TTC549 (cell line): Measurements from ENCODE around the gene TRIM71.
"Not testable (repeated sequence)": the region's sequence is repeated elsewhere in the genome, so short reads cannot be mapped to it uniquely, and the experiment has no call there.

Experiments
- FAIRE-seq: peaks from 2 replicates; lab custom pipeline; 2012; peaks lifted over from hg19 to GRCh38; lab: Jason Lieb, UNC

Gene TRIM71

DNA sequence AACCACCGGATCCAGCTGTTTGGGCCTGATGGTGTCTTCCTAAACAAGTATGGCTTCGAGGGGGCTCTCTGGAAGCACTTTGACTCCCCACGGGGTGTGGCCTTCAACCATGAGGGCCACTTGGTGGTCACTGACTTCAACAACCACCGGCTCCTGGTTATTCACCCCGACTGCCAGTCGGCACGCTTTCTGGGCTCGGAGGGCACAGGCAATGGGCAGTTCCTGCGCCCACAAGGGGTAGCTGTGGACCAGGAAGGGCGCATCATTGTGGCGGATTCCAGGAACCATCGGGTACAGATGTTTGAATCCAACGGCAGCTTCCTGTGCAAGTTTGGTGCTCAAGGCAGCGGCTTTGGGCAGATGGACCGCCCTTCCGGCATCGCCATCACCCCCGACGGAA is 73.6 kb downstream of the TRIM71 start:
- FAIRE-seq = no peak

DNA sequence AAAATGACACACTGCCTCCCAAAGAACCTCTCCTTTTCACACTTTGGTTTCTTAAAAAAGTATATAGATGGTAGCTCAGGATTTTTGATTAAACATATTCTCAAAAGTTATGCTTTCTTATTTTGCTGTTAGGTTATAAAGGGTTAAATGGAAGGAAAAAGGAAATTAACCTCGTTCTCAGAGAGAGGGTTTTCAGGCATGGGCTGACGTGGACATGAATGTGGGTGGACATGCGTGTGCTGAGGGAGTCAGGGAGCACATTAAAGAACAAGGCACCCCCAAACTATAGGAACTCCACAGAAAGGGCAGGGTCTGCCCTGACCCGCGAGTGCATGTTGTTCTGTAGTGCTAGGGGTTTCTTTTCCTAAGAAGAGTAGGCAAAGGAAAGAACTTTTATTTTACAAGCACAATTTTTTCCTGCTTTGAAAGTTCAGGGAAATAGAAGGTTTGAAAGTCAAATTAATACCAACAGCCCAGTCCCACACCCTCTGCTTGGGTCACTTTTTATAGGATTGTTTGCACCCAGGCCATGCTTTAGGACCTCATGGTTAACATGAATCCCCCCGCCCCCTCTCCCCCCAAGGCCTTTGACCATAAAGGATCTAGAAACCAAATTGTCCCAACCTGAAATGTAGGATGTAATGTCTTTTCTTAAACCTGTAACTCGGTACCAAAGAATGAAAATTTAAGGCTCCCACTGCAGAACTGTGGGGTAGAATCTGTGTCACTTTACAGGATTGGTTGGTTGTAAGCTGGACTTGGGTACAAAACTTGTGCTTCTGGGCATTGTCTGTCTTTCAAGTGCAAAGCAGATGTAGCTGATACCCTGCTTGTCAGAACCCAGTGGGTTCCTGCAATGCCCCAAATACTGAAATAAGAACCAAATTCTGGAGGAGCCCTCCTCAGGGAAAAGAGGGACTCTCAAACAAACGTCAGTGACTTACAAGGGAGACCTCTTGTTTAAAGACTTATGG is 75.1 kb downstream of the TRIM71 start:
- FAIRE-seq = no peak

DNA sequence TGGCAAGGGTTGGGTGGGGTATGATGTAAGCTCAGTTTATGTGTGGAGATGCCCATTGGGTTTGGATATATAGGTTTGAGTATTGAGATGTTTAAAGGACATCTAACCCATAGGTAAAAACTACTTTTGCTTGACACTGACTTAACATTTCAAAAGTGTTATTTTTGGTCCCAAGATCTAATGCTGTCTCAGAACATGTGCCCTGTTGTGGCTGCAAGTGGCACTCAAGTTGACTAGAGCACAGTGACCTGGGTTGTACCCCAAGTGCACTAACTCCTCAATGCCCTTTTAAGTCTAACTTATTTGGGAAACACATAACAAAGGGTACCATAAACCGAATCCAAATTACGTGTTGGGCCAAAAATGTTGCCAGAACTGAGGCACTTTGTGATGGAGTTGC is 77.2 kb downstream of the TRIM71 start:
- no peak for FAIRE-seq

DNA sequence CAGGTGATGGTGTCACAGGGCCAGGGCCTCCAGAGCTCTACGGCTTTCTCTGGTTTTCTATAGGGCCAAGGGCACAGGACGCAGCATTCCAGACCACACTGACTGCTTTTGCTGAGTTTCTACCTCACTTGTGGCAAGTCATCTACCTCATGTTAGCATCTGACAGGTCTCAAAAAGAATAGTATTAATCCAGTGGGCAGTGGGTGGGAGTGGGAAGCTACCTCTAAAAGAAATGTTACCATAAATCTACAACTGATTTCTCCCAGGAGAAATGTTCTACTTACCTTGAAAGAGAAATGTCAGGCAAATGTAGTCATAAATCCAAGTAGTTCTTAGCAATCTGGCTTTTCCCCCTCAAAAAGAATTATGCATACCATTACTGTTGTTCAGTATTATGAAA is 77.9 kb downstream of the TRIM71 start:
- FAIRE-seq = no peak

DNA sequence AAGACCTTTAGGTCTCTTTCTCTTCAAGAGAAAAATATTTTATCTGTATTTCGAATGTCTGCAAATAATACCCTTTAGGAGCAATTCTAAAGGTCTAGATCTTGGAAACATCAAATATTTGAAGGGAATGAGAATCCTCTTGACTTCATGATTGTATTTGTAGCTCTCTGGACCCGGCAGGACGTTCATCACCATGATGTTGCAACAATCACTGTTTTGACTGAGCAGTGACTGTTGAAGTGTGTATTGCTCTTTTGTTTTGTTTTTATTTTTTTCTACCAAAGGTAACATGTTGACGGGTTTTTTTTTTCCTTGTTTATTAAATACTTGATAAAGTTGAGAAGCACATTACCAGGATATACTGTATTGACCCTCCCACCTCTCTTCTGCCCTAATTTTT is 78.3 kb downstream of the TRIM71 start:
- FAIRE-seq = no peak

DNA sequence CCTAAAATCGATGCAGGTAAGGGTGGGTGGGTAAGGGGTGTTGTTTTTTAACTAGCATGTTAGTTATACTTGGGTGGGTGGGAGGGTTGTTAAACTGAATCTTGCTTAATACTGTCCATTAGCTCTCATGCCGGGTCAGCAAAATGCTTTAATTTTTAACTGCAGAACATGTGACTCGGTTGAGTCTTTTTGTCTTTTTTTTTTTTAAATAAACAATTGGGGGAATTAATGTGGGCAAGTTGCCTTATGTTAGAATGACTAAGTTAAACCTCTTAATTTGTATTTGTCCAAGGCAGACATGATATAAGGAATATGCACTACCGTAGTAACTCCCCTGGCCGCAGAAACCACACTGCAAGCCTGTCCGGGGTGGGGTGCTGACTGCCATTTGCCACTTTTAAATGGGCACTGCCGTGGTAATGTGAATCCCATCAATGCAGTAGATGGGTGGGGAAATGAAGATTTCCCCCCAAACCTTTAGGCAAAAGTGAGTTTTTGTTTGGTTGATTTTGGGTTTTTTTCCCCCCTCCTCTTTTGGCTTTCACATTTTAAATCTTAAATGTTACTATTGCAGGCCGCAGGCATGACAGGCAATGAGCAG is 79.3 kb downstream of the TRIM71 start:
- FAIRE-seq = no peak

DNA sequence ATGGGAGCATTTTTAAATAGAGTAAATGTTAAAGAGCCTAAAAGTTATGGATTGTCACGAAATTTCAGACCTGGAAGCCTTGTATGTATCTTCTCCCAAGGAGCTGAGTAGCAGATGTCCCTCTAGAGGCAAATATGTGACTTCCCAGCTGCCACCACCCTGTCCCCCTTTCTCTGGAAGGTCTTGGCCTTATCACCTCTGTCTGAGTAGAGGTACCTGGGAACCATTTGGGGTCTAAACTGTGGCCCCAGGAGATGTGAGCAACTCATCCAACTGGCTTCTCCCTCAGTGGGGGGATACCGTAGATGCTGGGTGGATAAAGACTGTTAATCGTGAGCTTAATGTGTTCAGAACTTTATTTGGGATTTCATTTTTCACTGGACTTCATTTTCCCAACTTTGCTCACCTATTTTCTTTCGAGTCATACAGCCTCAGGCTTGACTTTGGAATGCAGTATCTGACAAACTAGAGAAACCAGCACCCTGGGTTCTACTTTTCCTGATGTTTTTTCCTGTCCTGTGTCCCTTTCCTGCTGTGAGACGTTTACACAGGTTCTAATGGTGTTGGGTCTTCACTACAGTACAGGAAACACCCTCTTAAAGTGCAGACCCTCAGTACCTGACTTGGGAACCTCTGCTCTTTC is 80.3 kb downstream of the TRIM71 start:
- FAIRE-seq = no peak

DNA sequence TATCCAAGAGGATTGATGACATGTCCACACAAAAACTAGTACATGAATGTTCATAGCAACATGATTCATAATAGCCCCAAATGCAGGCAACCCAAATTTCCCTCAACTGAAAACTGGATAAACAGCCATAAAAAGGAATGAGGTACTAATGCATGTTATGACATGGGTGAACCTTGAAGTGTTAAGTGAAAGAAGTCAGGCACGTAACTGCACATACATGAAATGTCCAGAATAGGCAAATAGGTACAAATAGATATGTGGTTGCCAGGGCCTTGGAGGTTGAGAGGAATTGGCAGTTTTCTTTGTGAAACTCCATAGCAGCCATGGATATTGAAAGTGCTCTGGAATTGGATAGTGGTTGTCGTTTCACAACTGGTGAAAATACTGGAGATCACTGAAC is 81.5 kb downstream of the TRIM71 start:
- no peak for FAIRE-seq

DNA sequence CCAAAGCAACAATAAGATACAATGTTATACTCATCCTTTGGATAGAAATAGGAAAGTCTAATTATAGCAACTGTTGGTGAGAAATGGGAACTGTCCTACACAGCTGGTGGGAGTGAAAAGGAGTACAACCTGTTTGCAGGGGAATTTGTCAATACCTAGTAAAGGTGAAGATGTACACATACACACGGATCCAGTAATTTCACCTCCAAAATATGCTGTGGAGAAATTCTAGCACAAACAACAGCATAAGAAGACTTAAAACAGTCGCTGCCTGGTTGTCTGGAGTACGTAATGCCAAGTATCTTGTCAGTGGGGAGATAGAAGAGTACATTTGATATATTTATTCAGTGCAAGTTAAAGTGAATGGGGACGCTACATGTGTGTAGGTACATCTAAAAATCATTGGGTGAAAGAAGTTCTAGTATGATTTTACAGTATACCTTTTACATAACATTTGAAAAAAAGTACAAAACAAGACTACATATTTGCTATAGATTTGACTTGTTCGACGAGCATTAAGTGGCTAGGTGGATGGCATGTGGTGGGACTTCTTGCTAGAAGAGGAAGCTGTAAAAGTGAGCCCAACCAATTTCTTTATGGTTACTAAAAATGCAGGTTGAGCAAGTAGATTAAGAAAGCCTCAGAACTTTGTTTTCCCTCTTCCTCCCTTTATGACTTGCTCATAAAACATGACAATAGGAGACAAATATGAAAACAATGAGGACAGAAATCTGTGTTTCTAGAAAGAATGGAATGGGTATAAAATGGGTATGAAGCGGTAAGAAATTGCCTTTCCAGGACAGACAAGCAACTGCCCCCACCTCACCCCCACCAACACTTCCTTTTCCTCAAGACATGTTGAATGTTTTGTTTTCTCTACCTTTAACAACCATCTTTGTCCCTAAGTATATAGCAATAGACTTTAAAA is 83.5 kb downstream of the TRIM71 start:
- no peak for FAIRE-seq

DNA sequence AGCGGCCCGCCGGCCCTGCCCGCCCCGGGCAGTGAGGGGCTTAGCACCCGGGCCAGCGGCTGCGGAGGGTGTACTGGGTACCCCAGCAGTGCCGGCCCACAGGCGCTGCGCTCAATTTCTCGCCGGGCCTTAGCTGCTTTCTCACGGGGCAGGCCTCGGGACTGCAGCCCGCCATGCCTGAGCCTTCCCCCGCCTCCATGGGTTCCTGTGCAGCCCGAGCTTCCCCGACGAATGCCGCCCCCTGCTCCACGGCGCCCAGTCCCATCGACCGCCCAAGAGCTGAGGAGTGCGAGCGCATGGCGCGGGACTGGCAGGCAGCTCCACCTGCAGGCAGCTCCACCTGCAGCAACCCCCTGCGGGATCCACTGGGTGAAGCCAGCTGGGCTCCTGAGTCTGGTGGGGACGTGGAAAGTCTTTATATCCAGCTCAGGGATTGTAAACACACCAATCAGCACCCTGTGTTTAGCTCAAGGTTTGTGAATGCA is 85.1 kb downstream of the TRIM71 start:
- FAIRE-seq = not testable (repeated sequence)

DNA sequence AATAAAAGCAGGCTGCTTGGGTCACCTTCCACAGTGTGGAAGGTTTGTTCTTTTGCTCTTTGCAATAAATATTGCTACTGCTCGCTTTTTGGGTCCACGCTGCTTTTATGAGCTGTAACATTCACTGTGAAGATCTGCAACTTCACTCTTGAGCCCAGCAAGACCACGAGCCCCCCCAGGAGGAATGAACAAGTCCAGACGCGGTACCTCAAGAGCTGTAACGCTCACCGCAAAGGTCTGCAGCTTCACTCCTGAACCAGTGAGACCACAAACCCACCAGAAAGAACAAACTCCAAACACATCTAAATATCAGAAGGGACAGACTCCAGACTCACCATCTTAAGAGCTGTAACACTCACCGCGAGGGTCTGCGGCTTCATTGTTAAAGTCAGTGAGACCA is 86.2 kb downstream of the TRIM71 start:
- FAIRE-seq = no peak

DNA sequence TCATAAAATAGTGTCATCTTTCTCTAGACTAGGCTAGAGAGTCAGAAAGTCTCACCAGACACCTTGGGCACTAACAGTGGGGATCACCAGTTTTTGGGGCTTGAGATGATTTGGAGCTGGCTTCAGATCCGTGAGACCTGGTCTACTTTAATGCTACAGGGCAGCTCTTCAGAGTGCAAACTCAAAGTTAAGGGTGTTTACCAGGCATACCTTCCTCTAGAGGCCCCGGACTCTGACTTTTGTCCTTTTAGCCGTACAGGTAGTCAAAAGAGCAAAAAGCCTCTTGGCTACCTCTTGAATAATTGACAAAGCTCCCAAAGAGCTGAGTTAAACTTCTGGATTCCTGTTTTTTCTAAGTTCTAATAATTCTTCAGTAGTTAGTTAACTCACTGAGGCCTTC is 92.2 kb downstream of the TRIM71 start:
- FAIRE-seq = no peak

DNA sequence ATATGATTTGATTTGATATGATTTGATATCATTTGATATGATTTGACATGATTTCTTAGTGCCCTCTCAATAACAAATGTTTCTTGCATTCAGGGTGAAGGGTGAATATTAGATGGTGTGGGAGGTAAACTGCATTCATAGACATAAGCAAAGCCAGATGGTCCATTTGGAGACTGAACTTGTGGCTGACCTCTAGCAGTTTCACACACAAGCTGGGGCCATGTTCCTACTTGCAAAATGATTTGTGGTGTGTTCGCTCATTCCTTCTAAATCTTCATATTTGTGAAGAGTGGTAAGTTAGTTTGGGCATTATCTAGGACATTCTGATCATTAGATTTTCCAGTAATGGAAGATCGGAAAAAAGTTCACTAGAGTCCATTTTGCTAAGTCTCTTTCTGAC is 93.2 kb downstream of the TRIM71 start:
- no peak for FAIRE-seq

DNA sequence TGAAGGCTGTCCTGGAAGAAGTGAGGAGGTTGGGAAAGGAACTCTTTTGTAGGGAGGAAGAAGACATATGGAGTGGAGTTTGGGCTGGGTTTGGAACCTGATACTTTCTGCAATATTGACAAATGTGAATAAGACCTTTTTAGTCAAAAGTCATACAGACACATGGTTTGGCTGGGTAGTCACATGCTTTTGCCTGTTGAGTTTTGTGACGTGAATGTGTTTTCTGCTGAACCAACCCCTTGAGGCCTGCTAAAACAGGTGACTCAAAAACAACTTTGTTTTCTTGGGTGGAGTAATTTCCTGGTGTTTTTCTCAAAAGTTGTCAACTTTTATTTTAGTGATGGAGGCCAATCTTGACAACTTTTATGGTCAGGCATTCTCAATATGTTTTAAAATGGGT is 94.2 kb downstream of the TRIM71 start:
- FAIRE-seq = no peak

DNA sequence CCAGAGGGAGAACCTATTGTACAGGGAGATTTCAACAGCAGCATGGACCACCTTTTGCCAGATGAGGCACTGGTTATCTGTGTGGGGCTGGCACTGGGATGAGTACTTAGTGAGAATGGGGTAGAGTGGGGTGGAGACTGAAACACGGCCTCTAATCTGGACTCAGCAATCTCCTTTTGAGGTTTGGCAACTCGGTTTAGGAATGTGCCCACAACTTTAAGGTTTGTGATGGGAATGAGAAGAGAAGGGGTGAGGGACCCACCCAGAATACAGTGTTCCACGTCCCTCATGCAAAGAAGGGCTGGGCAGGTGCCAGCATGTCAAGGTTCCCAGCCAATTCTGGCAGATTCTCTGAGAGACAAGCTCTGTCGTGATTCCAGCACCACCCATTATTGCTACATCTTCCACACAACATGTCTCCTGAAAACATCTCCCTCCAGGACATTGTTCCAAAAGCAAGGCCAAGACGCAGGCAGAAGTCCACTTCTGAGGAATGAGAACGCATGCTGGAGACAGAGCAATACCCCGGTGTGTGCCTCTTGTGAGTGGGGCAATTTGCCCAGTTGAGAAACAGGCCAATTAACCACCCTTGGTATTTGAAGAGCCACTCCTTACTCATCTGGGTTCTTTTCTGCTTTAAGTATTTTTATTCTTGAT is 96.1 kb downstream of the TRIM71 start:
- FAIRE-seq = no peak

DNA sequence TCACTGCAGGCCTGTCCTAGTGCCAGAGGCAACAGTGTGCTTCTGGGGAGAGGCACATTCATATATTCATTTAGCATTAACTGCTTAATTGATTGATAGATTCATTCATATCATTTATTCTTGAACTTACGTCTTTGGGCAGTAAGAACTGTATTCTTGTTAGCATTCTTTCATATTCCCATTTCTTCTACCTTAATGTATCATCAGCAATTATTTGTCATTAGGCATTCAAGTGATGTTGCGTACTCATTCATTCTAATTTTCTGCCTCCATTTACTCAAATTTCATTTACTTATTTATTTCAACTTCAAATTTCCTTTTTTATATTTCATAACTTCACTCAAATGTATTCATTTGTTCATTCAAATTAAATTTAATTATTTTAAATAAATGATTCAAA is 102.1 kb downstream of the TRIM71 start:
- FAIRE-seq = no peak

DNA sequence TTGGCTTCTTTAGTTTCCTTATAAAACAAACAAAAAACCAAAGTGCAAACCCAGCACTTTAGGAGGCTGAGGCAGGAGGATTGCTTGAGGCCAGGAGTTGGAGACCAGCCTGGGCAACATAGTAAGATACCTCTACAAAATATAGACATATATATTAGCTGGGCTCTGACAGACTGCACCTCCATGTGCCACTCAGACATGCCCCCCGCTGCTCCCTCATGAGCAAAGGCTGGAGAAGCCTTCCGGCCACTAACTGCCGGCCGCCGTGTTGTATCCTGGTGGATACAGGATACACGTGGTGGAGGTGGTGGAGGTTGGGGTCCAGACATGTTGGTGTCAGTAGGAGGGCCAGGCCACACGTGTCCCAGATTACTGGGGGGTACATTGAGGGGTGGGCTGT is 104.3 kb downstream of the TRIM71 start:
- no peak for FAIRE-seq

DNA sequence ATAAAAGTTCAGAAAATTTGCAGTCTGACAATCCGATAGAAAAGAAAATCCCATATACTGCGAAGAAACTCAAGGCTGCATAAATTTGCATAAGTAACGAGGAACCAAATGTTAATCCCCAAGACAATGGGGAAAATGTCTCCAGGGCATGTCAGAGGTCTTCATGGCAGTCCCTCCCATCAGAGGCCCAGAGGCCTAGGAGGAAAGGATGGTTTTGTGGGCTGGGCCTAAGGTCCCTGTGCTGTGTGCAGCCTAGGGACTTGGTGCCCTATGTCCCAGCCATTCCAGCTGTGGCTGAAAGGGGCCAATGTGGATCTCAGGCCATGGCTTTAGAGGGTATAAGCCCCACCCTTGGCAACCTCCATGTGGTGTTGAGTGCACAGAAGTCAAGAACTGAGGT is 112.4 kb downstream of the TRIM71 start:
- FAIRE-seq = no peak

DNA sequence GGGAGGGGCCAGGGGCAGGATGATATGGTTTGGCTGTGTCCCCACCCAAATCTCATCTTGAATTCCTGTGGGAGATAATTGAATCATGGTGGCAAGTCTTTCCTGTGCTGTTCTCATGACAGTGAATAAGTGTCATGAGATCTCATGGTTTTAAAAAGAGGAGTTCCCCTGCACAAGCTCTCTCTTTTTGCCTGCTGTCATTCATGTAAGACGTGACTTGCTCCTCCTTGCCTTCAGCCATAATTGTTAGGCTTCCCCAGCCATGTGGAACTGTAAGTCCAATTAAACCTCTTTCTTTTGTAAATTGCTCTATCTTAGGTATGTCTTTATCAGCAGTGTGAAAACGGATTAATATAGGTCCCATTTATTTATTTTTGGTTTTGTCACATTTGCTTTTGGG is 113.5 kb downstream of the TRIM71 start:
- not testable (repeated sequence) for FAIRE-seq

DNA sequence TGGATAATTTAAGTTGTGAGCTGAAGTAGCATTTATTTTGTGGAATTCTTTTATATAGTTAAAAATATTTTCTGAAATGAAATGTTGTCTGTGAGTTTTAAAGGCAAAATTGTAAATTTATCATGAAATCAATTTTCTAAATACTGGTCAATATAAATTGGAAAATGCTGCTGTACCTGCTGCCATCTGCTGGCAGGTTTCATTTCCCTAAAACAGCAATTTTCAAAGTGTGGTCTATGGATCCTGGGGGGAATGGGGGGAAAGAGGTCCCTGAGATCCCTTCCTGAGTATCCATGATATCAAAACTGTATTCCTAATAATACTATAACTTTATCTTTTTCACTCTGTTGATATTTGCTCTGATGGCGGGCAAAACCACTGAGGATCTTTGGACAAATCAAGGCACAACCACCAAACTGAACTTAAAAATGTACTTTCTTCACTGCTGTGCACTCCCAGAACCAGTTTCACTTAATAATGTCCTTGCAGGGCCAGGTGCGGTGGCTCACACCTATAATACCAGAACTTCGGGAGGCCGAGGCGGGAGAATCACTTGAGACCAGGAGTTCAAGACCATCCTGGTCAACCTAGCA is 116.4 kb downstream of the TRIM71 start:
- peak; percentile 45 for FAIRE-seq

DNA sequence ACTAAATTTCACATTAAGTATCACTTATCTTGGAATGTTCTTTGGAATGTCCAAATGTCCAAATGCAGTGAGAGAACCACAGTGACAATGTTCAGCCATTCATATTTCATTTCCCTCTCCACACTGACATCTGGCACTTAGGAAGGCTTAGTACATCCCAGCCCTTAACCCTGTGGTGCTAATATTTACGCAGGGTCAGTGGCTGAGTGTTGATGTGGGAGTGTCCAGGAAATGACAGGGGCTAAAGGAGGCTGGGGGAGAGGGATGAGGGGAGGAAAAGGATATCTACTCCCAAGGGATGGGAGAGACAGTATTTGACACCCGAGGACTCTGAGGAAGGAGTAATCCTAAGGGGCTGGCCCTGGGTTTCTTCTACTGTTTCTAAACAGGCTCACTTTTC is 119.5 kb downstream of the TRIM71 start:
- FAIRE-seq = no peak
